ENCODE data around the gene GTSE1.

GRCh38 chr22:46256358-46256958 lies 40.2 kb upstream of the GTSE1 start:
- TF ChIP-seq POLR2A (IDR thresholded peaks at IDR 0.05; ENCODE audit: low read depth, low read length) (no peak), TAF1 (IDR thresholded peaks at IDR 0.05; ENCODE audit: borderline replicate concordance, low read depth, low read length) (no peak)
